ENCODE results near the gene GMEB1. TPM values are rescaled to one million over a fixed set of nuclear protein-coding genes. Genes with fewer than 3 reads are reported as not detected.
"Not testable (repeated sequence)": the region's sequence is repeated elsewhere in the genome, so short reads cannot be mapped to it uniquely, and the experiment has no call there.

Gene GMEB1
- polyA plus RNA-seq, 2 of the 4 experiments (the other 2 are of a cell fraction): 5.2 to 7.1 TPM

DNA sequence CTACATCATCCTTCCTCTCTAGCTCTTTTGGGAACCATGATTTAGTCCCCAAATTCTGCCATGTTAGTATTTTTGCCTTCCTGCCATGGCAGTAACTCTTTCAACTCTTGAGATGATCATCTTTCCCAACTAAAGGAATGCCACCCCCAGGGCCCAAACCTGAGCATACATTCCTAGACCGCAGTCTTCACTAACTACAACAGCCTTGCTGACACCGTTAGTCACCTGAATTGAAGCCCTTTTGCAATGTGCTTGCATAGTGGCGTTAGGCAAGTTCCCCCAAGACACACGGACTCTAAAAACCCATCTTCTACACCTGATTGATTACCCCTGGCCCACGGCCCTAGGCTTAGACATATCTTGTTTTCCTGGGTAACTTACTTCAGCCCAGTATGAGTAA is 51.8 kb downstream of the GMEB1 start (continued):
- TF ChIP-seq HOXB13 (CRISPR knock-in tag; IDR thresholded peaks at IDR 0.05; ENCODE audit: low read depth) (no peak), ZC3H11A (IDR thresholded peaks at IDR 0.05) (no peak), MYC (IDR thresholded peaks at IDR 0.05; ENCODE audit: borderline replicate concordance, low read length) (no peak), PHF8 (IDR thresholded peaks at IDR 0.05; ENCODE audit: borderline replicate concordance, low read depth) (no peak)
- TF ChIP-seq, protein P1, sequence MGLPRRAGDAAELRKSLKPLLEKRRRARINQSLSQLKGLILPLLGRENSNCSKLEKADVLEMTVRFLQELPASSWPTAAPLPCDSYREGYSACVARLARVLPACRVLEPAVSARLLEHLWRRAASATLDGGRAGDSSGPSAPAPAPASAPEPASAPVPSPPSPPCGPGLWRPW (IDR thresholded peaks at IDR 0.05): no peak

DNA sequence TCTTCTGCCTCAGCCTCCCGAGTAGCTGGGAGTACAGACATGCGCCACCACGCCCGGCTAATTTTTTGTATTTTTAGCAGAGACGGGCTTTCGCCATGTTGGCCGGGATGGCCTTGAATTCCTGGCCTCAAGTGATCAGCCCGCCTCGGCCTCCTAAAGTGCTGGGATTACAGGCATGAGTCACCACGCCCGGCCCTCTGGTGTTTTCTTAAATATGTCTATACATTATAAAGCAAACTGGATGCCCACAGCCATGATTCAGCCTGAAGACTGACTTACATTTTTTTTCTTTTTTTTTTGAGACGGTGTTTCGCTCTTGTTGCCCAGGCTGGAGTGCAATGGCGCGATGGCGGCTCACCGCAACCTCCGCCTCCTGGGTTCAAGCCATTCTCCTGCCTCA is 53.3 kb downstream of the GMEB1 start:
- CTCF ChIA-PET: interaction anchor here (1.0 kb wide), 2 partner anchors 14 kb away, joined by 3 to 4 read pairs; partner anchors contain the start of gene YTHDF2
- POLR2A ChIA-PET; H3K4me1 ChIP-seq; H3K27ac ChIP-seq; ATAC-seq; FAIRE-seq; H3K9me3 ChIP-seq; DNase-seq (ENCODE audit: low read depth in 1 of 2, low spot score in 1 of 2); H3K4me3 ChIP-seq; H3K4me2 ChIP-seq: not testable (repeated sequence)
- 84% methylated on average over 18 of the region's 18 CpGs for WGBS (ENCODE audit: missing lambda C conversion rate)

DNA sequence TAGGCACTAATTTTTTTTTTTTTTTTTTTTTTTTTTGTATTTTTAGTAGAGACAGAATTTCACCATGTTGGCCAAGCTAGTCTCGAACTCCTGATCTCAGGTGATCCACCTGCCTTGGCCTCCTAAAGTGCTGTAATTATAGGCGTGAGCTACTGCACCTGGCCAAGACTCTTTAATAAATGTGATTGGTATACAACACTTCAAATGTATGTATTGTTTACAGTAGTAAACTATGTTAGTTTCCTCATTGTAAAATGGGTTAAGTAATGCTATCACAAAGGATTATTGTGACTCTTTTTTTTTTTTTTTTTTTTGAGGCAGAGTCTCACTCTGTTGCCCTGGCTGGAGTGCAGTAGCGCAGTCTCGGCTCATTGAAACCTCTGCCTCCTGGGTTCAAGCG is 56.8 kb downstream of the GMEB1 start:
- H3K27ac ChIP-seq; H3K4me3 ChIP-seq; H3K4me2 ChIP-seq; POLR2A ChIA-PET; DNase-seq (ENCODE audit: low read depth in 1 of 2, low spot score in 1 of 2); H3K4me1 ChIP-seq; FAIRE-seq; ATAC-seq; H3K9me3 ChIP-seq: not testable (repeated sequence)
- WGBS (ENCODE audit: missing lambda C conversion rate): 81% methylated on average over 5 of the region's 5 CpGs
- CTCF ChIA-PET: interaction anchor here (3.7 kb wide), 1 partner anchor 11 kb away, joined by 31 read pairs; the partner anchor contains the start of gene YTHDF2

DNA sequence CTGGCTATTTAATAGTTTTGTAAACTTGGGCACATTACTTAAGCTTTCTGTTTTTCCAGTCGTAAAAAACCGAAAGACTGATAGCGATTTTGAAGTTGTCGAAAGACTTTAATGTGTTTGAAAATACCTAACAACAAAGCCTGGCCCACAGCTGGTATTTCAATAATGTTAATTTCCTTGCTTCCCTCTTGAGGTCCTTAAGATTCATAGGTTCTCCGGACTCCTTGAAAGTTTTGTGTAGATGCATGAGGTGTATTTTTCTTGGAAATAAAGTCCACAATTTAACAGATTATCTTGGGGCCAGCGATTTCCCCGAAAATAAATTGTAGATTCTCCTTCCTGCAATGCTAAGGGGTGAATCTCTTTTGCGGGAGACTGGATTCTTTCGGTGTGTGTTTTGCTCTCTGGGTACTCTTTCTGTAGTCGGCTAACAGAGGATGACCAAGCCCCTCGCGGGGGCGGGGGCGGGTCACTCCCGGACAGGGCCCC is 67.4 kb downstream of the GMEB1 start:
- ATAC-seq (no peak), DNase-seq (ENCODE audit: low read depth in 1 of 2, low spot score in 1 of 2) (no peak), FAIRE-seq (no peak)
- TF ChIP-seq KDM5A (IDR thresholded peaks at IDR 0.05) (no peak), TP53 (CRISPR knock-in tag; IDR thresholded peaks at IDR 0.05) (no peak), ZC3H11A (IDR thresholded peaks at IDR 0.05) (no peak)
- ChIA-PET POLR2A (interaction anchor here (0.6 to 1.9 kb wide), 17 partner anchors 8 to 446 kb away, joined by 3 to 27 read pairs (median 4); partner anchors contain the start of genes GMEB1, RNU11, SRSF4 and TAF12), CTCF (interaction anchor here (0.5 to 2.5 kb wide), 26 partner anchors 9 to 297 kb away, joined by 3 to 31 read pairs (median 4); partner anchors contain the start of genes GMEB1, RNU11 and TAF12)
- H3K27ac ChIP-seq: peak overlapping the region; percentile 98 to 100
- H3K4me1 ChIP-seq: peaks cover 19% of the 10 kb centered on the region; the same call in 2 of the 3 replicates
- H3K4me3 ChIP-seq: peak overlapping the region; percentile 98
- peak overlapping the region; percentile 95 for H3K4me2 ChIP-seq
- WGBS (ENCODE audit: missing lambda C conversion rate): 42% methylated on average over 9 of the region's 15 CpGs
- H3K9me3 ChIP-seq: no peaks in the 10 kb centered on the region

DNA sequence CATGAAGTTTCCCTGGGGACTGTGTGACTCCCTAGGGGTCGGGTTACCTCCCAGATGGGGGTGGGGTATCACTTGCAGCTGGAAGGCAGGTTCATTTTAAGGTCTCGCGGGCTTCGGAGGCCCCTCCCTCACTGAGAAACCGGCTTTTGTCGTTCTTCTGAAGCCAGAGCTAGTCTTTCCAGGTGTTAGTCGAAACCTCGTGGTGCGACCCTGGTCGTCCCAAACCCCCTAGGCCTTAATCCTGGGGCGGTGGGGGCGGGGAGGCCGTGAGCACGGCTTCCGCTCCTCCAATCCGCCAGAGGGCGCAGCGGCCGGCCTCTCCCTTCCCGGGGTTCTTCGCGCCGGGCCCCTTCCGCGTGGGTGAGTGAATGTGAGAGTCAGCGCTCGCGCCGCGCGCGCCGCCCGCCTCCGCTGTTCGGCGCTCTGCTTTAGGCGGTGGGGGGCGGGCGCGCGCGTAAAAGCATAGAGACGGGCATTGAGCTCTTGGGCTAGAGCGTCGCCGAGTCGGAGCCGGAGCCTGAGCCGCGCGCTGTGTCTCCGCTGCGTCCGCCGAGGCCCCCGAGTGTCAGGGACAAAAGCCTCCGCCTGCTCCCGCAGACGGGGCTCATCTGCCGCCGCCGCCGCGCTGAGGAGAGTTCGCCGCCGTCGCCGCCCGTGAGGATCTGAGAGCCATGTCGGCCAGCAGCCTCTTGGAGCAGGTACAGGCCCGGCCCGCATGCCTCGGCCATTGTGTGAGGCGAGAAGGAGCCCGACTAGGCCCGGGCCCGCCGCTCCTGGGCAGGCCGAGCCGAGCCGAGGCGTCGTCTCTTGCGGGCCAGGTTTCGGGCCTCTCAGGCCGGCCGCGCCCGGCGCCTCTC is 68.1 kb downstream of the GMEB1 start, which contains the start of gene YTHDF2:
YTHDF2 (plus strand) TSS at position 491 of the 857 bp plus-strand sequence; CDS start at position 672, 181 bp downstream.
- ATAC-seq (peak; percentile 96 to 98), DNase-seq (ENCODE audit: low read depth in 1 of 2, low spot score in 1 of 2) (peak; percentile 69 to 95), FAIRE-seq (no peak)
- H3K27ac ChIP-seq: peak within 1 kb of the TSS; percentile 98 to 100
- 0% methylated on average over 6 of the region's 92 CpGs for WGBS (ENCODE audit: missing lambda C conversion rate)
- peak within 1 kb of the TSS; percentile 97 for H3K4me2 ChIP-seq
- H3K4me1 ChIP-seq: peaks cover 19% of the 10 kb centered on the region; the same call in 2 of the 3 replicates
- POLR2A ChIA-PET: interaction anchor here (0.6 to 1.9 kb wide), 17 partner anchors 9 to 445 kb away, joined by 3 to 27 read pairs (median 4); partner anchors contain the start of genes GMEB1, RNU11, SRSF4 and TAF12
- no peaks in the 10 kb centered on the region for H3K9me3 ChIP-seq
- H3K4me3 ChIP-seq: peak within 1 kb of the TSS; percentile 98
- CTCF ChIA-PET: interaction anchor here (0.5 to 2.5 kb wide), 27 partner anchors 10 to 296 kb away, joined by 3 to 31 read pairs (median 4); partner anchors contain the start of genes GMEB1, RNU11 and TAF12
- TF ChIP-seq, protein P2, sequence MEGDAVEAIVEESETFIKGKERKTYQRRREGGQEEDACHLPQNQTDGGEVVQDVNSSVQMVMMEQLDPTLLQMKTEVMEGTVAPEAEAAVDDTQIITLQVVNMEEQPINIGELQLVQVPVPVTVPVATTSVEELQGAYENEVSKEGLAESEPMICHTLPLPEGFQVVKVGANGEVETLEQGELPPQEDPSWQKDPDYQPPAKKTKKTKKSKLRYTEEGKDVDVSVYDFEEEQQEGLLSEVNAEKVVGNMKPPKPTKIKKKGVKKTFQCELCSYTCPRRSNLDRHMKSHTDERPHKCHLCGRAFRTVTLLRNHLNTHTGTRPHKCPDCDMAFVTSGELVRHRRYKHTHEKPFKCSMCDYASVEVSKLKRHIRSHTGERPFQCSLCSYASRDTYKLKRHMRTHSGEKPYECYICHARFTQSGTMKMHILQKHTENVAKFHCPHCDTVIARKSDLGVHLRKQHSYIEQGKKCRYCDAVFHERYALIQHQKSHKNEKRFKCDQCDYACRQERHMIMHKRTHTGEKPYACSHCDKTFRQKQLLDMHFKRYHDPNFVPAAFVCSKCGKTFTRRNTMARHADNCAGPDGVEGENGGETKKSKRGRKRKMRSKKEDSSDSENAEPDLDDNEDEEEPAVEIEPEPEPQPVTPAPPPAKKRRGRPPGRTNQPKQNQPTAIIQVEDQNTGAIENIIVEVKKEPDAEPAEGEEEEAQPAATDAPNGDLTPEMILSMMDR (IDR thresholded peaks at IDR 0.05): peak; percentile 69
- TF ChIP-seq, protein P3, sequence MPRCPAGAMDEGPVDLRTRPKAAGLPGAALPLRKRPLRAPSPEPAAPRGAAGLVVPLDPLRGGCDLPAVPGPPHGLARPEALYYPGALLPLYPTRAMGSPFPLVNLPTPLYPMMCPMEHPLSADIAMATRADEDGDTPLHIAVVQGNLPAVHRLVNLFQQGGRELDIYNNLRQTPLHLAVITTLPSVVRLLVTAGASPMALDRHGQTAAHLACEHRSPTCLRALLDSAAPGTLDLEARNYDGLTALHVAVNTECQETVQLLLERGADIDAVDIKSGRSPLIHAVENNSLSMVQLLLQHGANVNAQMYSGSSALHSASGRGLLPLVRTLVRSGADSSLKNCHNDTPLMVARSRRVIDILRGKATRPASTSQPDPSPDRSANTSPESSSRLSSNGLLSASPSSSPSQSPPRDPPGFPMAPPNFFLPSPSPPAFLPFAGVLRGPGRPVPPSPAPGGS (IDR thresholded peaks at IDR 0.05): 0 out of 3 replicates have a peak, but pooled peaks have one; percentile 61
- TF ChIP-seq, protein P4, sequence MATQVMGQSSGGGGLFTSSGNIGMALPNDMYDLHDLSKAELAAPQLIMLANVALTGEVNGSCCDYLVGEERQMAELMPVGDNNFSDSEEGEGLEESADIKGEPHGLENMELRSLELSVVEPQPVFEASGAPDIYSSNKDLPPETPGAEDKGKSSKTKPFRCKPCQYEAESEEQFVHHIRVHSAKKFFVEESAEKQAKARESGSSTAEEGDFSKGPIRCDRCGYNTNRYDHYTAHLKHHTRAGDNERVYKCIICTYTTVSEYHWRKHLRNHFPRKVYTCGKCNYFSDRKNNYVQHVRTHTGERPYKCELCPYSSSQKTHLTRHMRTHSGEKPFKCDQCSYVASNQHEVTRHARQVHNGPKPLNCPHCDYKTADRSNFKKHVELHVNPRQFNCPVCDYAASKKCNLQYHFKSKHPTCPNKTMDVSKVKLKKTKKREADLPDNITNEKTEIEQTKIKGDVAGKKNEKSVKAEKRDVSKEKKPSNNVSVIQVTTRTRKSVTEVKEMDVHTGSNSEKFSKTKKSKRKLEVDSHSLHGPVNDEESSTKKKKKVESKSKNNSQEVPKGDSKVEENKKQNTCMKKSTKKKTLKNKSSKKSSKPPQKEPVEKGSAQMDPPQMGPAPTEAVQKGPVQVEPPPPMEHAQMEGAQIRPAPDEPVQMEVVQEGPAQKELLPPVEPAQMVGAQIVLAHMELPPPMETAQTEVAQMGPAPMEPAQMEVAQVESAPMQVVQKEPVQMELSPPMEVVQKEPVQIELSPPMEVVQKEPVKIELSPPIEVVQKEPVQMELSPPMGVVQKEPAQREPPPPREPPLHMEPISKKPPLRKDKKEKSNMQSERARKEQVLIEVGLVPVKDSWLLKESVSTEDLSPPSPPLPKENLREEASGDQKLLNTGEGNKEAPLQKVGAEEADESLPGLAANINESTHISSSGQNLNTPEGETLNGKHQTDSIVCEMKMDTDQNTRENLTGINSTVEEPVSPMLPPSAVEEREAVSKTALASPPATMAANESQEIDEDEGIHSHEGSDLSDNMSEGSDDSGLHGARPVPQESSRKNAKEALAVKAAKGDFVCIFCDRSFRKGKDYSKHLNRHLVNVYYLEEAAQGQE (IDR thresholded peaks at IDR 0.05): no peak
- TF ChIP-seq POLR2A (IDR thresholded peaks at IDR 0.05; ENCODE audit: low read length): peak; percentile 17; the same call in 1 of the 2 replicates
- TF ChIP-seq MAZ (IDR thresholded peaks at IDR 0.05; ENCODE audit: borderline replicate concordance, low read depth, low read length): no peak
- peak; percentile 64 for TF ChIP-seq PHF8 (IDR thresholded peaks at IDR 0.05; ENCODE audit: borderline replicate concordance, low read depth)
- no peak for TF ChIP-seq NPAS2 (CRISPR knock-in tag; IDR thresholded peaks at IDR 0.05; ENCODE audit: borderline replicate concordance)
- TF ChIP-seq EP300 (IDR thresholded peaks at IDR 0.05): no peak
- TF ChIP-seq, protein P5, sequence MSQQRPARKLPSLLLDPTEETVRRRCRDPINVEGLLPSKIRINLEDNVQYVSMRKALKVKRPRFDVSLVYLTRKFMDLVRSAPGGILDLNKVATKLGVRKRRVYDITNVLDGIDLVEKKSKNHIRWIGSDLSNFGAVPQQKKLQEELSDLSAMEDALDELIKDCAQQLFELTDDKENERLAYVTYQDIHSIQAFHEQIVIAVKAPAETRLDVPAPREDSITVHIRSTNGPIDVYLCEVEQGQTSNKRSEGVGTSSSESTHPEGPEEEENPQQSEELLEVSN (IDR thresholded peaks at IDR 0.05; ENCODE audit: borderline replicate concordance, low read depth): peak; percentile 80
- TF ChIP-seq, protein P6, sequence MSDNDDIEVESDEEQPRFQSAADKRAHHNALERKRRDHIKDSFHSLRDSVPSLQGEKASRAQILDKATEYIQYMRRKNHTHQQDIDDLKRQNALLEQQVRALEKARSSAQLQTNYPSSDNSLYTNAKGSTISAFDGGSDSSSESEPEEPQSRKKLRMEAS (IDR thresholded peaks at IDR 0.05): peak; percentile 75

Measured in A549 (cell line).